AG09319 (cell line): ENCODE data around the gene BOLA1.

Experiments
- DNase-seq: peaks from one replicate; pipeline ENCODE4 v3.0.0-alpha.2; 2010; ENCODE audit warnings: low read depth; ENCODE audit errors: extremely low read depth
- CTCF ChIP-seq: IDR thresholded peaks from 2 replicates; pipeline ENCODE4 v1.5.1; 2011; ENCODE audit warnings: low read depth, mild to moderate bottlenecking, inconsistent platforms, low read length, moderate library complexity

BOLA1 gene

DNA sequence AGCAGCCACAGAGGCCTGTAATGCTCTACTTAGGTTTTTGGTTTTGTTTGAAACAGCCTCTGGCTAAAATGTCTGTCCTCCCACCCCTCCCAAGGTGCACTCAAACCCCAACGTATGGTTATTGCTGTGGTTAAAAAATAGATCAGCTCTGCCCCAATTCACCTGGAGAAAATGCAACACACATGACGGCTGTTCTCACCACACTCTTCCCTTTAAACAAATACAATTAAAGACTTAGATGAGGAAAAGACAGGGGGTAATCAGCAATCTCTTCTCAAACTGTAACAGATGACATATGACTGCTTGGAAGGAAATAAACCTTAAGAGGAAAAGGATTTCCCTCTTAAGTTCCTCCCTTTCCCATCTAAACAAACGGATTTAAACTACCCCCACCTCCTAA is 43.5 kb downstream of the BOLA1 start:
- no peak for TF ChIP-seq CTCF

GRCh38 chr1:149945206-149945605 is 45.8 kb downstream of the BOLA1 start:
- DNase-seq: no peak
- no peak for TF ChIP-seq CTCF

More for the DNA sequence above, 43.5 kb downstream of the BOLA1 start:
- DNase-seq: no peak

DNA sequence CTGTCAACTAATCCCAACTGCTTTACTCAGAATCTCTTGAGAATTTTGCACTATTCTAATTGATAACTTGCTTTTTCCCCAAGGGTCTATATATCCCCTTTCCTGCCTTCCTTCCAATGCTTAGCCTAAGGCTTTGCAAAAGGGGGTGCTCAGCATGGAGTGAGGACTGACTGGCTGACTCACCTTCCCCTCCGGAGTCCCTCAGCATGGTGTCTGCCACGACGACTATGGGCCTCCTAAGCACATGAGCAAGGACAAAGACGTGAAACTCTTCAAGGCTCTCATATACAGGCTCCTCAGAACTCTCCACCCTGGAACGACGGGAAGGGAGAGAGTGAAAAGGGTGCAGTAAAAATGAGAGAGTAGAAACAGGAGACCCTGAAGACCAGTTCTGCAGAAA is 50.5 kb downstream of the BOLA1 start:
- no peak for DNase-seq
- TF ChIP-seq CTCF: no peak
